SKM-1 treated with dmso at 0.1 percent for 144 hours (cell line): Measurements from ENCODE around the gene DEDD.

Experiments
- DNase-seq: peaks from one replicate; lab custom pipeline; 2025; ENCODE audit not compliant: unreplicated experiment; lab: John Stamatoyannopoulos, UW

Gene DEDD

DNA sequence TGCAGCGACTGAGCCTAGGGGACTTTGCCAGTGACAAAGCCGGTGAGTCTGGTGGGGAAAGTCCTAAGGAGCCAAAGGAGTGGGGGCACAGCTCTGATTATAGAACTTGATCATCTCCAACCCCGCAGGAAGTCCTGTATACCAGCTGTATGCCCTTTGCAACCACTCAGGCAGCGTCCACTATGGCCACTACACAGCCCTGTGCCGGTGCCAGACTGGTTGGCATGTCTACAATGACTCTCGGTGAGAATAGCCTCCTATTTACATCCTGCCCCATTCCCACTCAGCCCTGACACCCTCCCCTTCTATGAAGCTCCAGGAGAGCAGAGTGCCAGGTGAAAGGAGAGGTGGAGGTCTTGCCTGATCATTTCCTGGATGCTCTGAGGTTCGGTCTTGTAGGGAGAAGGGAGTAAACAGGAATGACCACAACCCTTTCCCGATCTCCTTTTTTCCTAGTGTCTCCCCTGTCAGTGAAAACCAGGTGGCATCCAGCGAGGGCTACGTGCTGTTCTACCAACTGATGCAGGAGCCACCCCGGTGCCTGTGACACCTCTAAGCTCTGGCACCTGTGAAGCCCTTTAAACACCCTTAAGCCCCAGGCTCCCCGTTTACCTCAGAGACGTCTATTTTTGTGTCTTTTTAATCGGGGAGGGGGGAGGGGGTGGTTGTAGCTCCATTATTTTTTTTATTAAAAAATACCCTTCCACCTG is 32.6 kb upstream of the DEDD start:
- DNase-seq = no peak

DNA sequence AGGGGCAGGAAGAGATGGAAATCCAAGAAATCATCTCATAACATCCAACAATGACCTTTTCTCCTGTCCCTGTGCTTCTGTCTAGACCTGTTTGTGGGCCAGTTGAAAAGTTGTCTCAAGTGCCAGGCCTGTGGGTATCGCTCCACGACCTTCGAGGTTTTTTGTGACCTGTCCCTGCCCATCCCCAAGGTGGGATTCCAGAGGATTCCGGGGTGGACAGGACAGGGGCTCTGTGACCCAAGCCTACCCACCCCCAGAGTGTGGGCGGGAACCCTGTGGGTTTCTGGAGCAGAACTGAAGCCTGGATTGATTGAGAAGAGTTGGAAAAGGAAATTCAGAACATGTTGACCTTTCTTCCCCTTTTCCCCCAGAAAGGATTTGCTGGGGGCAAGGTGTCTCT is 31.3 kb upstream of the DEDD start:
- no peak for DNase-seq

DNA sequence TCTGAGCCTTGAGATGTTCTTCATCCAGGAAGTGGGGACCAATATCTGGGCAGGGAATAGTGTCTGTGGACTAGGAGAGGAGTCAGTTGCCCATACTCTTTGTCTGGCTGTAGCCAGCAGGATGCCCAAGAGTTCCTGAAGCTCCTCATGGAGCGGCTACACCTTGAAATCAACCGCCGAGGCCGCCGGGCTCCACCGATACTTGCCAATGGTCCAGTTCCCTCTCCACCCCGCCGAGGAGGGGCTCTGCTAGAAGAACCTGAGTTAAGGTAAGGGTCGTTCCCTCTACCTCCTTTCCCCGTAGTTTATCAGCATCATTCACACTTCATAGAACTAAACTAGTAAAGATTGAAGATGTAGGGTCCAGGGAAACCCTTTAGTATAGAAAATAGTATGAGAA is 30.3 kb upstream of the DEDD start:
- DNase-seq = no peak

DNA sequence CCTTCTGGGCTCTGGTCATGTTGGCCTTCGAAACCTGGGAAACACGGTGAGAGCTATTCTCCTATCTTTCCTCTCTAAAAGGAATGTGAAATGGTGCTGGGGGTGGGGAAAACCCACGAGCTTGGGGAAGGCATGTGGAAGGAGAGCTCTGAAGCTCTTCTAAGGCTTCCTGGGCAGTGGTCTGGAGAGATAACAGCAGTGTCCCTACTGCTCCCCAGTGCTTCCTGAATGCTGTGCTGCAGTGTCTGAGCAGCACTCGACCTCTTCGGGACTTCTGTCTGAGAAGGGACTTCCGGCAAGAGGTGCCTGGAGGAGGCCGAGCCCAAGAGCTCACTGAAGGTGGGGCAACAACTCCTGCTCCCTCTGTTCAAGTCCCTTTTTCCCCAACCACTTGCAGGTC is 29.6 kb upstream of the DEDD start:
- no peak for DNase-seq

DNA sequence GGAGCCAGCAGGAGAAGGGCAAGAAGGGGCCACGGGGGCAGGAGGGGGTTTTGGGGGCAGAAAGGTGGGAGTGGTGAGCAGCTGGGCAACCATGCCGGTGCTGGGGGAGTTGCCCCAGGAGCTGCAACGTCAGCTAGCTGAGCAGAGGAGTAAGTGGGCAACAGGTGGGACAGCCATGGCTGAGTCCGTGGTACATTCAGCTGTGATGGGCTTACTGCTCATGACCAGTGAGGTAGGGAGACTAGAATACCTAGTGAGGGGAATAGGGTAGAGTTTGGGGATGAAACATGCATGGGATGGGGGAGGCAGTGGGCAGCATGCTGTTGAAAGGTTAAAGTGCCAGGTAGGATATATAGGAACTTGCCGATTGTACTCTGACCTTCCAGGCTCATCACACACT is 29.2 kb upstream of the DEDD start:
- no peak for DNase-seq

DNA sequence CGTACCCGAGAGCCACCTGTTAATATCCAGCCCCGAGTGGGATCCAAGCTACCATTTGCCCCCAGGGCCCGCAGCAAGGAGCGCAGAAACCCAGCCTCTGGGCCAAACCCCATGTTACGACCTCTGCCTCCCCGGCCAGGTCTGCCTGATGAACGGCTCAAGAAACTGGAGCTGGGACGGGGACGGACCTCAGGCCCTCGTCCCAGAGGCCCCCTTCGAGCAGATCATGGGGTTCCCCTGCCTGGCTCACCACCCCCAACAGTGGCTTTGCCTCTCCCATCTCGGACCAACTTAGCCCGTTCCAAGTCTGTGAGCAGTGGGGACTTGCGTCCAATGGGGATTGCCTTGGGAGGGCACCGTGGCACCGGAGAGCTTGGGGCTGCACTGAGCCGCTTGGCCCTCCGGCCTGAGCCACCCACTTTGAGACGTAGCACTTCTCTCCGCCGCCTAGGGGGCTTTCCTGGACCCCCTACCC is 28.2 kb upstream of the DEDD start:
- DNase-seq = no peak

DNA sequence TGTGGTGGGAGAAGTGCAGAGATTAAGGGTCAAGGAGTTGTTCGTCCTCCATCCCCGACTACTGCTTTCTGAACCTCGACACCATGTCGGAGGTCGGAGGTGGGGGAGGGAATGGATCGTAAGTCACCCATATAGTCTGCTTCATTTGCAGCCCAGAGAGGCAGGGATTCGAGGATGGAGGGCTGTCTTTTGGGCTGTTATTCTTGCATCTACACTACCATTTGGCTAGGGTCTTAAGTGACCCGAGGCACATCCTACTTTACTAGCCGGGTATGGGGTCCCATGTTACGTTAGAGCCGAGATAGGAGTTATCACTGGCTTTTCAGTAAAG is 27.4 kb upstream of the DEDD start:
- DNase-seq = no peak

DNA sequence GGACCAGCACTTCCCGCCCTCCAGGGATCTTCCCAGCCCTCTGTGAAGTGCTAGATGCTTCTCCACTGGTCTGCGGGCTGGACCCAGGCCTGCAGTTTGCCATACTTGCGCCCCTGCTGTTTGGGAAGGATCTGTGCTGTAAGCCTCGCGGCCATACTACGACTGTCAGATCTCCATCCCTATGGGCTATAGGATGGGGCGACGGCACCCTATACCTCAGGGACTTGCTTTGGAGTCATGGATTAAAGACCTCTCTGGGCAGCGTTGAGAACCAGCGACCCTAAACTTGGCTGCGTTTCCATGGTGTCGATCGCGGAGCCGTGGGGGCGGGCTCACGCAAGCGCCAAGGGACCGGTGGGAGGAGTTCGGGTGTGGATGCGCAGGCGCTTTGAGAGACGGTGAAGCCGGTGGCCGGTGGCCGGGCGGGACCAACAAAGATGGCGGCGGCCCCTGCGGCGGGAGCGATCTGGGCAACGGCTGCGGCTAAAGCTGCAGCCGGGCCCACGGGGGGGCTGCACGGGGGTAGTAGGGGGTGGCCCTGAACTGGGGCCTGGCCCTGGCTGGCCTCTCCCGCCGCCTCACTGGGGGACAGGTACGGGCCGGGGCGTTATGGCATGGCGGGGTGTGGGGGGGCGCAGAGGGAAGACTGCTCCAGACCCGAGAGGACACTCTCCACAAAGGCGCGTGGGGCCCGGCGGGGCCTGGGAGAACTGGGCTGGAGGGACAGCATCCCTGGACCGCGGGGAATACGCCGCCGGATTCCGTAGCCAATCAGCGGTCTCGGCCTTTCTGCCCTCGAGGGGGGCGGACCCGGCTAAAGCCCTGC is 26.8 kb upstream of the DEDD start, which contains the start of gene USP21:
Gene USP21, plus strand, starts transcription at position 414 of the 826 bp plus-strand sequence. CDS start 1,141 bp downstream, outside the sequence.
- DNase-seq = peak; percentile 94

DNA sequence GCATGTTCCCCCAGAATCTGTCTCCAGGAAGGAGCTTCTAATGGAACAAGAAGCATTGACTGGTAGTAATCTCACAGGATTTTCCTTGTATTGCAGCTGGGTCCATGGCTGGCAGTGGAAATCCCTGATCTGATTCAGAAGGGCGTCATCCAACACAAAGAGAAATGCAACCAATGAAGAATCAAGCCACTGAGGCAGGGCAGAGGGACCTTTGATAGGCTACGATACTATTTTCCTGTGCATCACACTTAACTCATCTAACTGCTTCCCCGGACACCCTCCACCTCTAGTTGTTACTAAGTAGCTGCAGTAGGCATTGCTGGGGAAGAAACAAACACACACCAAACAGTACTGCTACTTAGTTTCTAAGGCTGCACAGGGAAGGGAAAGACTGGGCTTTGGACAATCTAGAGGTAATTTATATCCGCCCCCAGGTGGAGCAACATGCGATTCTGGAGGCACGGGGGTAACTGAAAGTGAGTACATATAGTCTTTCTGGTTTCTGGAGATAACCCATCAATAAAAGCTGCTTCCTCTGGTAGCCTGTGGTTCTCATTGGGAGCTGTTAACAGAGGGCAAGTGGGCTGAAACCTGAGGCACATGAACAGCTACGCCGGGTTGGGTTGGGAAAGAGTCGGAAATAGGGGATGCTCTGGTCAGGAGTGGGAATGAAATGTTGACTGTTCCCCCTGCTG is 26.0 kb upstream of the DEDD start:
- DNase-seq = no peak

DNA sequence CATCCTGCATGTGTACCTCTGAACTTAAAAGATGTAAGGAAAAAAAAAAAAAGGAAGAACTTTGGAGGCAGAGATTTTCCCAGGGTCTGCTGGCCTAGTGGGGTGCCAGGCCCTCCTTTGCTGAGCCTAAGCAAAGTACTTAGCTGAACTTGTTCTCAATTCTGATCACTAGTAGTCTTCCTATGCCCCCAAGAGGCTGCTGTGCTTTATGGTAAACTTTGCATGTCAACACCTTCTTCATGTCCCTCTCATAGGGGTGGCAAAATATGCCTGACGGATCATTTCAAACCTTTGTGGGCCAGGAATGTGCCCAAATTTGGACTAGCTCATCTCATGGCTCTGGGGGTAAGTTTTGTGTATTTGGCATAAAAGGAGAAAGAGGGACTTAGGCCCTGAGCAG is 25.4 kb upstream of the DEDD start:
- DNase-seq = no peak

DNA sequence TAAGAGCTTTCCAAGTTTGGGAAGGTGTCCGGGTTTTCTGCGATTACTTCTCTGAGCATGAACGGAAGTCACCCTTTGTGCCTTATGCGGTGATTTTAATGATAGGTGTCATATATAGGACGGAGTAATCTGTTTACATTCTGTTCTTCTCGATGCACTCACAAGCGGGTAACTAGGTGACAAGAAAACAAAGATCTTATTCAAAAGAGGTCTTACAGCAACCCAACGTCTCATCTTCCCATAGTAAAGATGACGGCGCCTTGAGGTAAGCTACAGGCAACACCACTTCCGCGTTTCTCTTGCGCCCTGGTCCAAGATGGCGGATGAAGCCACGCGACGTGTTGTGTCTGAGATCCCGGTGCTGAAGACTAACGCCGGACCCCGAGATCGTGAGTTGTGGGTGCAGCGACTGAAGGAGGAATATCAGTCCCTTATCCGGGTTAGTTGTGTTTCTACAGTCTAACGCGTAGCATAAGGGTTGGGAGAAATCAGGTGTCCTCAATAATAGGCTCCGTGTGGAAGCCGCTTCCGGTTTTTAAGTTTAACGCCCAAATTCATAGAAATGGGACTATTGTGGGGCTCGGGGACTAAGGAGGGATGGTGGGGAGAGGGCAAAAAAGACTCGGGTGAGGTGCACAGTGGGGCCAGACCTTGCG is 21.3 kb upstream of the DEDD start, which contains the start of gene UFC1:
Gene UFC1, plus strand, starts transcription at position 297 of the 656 bp plus-strand sequence. Its CDS starts 20 bp downstream, at position 317.
- peak; percentile 93 for DNase-seq

DNA sequence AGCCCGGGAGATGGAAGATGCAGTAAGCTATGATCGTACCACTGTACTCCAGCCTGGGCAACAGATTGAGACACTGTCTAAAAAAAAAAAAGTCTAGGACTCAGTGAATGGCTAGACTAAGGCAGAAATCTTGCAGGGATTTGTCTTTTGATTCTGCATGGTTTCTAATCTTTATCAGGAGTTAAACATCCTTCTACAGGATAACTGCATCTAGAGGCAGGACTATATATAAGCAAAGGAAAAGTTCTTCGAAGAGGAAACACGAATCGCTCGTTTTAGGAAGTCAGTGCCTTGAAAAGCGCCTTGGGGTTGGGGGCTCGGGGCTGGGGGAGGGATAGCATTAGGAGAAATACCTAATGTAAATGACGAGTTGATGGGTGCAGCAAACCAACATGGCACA is 20.7 kb upstream of the DEDD start:
- peak; percentile 35 for DNase-seq

DNA sequence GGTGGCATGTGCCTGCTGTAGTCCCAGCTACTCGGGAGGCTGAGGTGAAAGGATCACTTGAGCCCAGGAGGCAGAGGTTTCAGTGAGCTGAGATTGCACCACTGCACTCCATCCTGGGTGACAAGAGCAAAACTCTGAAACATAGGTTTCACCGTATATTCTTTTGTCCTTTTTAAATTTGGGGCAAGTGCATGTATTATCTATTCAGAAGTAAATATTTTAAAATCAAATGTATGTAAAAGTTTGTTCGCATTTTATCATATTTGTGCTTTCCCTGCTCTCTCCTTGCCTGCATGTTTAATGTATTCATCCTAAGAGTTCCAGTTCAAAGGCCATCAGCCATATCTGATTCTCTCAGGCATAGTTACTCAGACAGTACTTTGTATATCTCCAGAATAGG is 13.4 kb upstream of the DEDD start:
- DNase-seq = no peak

DNA sequence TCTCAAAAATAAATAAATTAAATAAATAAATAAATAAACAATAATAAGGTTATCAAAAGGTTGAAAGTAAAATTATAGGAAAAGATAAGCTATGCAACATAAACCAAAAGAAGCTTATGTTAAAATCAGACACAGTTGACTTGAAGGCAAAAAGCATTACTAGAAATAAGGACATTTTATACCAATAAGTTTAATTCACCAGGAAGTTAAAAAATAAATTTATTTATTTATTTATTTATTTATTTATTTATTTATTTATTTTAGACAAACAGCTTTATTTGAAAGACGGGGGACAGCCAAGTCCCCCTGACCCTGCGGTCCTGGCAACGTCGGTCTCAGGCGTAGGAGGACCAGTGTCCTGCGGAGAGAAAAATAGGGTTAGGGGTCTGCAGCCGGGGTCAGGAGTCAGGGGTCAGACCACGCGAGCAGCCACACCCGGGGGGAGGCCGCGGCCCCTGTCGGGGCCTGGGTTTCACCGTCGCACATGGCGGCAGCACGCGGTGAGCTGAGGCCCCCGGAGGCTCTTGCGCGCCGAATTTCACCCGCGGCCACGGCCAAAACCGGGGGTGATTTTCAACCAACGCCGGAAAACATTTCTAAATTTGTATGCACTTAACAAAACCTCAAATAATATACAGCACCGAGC is 8.4 kb upstream of the DEDD start:
- DNase-seq = no peak

DNA sequence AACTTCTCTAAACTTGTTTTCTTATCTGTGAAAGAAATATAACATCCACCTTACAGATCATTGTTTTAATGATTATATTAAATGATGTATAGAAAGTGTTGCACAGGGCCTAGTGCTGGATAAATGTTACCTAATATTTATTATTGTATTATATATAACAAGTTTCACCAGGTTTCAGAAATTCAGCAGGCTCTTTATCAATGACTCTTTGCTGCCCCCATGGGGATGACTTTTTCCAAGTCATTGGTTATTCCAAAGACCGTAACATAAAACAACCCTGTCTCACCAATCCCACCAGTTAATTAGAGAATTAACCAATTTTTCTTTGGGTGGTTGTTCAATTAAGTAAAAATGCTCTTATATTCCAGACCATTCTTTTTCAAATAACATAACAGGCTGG is 7.3 kb upstream of the DEDD start:
- DNase-seq = no peak

DNA sequence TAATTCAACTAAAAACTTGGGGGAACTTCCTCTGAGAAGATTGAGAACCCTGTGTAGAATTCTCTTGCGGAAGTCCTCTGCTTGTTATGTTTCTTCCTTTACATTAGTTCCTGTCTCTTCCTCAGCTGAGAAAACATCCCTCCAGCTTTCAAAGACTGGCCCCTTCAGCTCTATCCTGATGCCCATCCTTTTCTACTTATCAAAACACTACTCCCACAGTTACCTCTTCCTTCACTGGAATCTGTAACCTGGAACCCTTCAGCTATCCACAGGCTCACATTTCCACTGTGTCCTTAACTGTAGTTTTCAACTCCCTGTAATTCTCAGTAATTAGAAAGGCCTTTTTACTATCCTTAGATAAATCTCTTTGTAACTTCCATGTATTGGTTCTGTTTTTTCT is 6.0 kb upstream of the DEDD start:
- no peak for DNase-seq

DNA sequence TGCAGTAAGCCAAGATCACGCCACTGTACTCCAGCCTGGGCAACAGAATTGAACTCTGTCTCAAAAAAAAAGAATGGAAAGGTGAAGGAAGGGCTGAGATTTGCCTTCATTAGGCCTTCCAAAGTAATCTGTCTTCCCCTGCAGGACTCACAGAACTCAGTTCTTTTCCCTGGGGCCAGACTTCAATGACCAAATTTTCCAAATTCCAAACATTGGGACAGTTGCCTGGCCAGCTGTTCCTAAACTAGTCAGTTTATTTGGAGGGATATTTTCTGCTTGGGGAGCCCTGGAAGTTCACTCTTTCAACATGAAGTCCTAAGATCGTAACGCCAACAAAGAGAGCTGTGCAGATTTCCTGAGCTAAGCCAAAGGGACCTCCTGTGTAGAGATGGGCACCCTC is 5.4 kb upstream of the DEDD start:
- no peak for DNase-seq

DNA sequence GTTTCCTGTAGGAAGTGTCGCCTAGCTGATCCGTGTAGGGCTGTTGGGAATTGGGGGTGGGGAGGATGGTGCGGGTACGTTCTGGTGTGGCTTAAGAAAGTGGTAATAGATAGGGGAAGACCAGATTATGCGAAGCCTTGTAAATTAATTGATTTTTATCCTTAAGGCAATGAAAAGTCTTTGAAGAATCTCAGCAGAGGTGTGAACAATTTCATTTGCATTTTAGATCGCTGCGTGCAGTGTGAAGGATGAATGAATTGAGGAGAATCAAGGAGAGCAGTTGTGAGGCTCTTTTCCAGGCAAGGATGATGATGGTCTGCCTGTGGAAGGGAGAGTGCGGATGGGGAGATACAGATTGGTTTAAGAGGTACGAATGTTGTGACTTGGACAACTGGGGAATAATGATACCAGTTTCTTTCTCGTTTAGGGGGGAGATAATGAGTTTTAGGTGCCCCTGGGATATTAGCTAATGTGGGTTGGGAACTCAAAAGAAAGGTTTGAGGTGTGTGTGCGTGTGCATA is 813 bp upstream of the DEDD start:
- DNase-seq = no peak

DNA sequence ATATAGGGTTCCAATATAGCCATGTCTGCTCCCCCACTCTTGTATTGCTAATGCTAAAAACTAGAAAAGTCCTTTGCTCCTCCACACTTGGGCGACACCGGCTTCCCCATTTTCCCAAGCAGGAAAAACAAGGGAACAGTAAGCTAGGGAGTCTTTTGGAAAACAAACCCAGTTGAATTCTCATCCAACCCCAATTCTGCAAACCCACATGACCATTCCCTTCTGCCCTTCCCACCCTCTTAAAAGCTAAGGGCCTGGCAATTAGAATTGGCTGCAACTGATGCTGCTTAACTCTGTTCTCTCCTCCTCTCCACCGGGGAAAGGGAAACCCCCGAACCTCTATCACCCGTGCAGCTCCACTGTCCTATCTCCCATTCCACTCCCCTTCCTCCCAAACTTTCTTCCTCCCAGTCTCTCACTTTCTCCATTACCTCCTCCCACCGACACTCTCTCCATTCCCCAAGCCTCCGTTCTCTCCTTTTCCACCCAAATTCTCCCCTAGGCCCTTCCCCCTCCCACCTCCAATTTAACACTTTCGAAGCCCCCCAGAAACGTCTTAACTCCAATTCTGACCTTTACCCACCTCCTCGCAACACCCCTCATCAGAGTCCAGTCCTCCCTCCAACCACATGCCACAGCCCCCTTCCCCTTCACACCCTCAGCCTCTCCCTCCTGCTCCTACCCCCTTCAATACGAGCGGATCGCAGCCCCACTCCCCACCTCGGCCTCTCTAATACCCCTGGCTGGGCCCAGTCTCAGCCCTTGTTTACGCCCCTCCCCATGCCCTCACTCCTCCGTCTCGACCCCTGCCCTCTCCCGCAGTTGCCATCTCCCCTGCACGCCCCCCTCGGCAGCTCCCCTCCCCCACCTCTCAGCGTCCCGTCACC is 701 bp downstream of the DEDD start:
- DNase-seq = no peak

DNA sequence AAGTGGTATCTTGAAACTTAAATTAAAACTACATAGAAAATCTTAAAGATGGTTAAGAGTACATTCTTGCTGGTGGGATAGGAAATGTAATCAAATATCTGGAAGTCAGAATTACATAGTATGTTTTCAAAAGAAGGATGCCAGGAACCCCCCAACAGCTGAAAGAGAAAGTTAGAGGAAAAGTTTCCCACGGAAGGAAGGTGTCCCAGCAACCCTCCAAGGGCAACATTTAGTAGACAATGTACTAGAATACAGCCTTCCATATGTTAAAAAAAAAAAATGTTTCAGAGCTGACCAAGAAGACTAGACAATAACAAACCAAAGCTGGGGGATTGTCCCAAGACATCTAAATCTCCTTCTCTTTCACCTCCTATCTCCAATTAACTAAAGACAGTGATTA is 2.2 kb downstream of the DEDD start:
- no peak for DNase-seq
